ENCODE measurements around the gene MBD4. TPM values are rescaled to one million over a fixed set of nuclear protein-coding genes. Genes with fewer than 3 reads are reported as not detected.

The MBD4 gene
- total and polyA plus RNA-seq, 10 of the 15 experiments (the other 5 are each of a cell fraction or from before 2014, with no cell fraction given) = 17.7 to 59.0 (median 49.0) TPM

GRCh38 chr3:129442486-129442885 lies 2.7 kb upstream of the MBD4 start:
- peaks cover 10% of the 10 kb centered on the region; the same call in 1 of the 2 replicates for H3K4me1 ChIP-seq (ENCODE audit: control insufficient read depth, insufficient read depth, low read length)
- DNase-seq (ENCODE audit: low read depth, low spot score) = no peak
- H4K20me1 ChIP-seq (ENCODE audit: control insufficient read depth, insufficient read depth) = no peaks in the 10 kb centered on the region
- BruUV-seq (replicated peaks) = no TSS peak
- ChIA-PET SMC1A (ENCODE audit: uncharacterized antibody, unreplicated experiment) (interaction anchor here (1.1 to 14.5 kb wide), 5 partner anchors 9 to 43 kb away, joined by 3 to 275 read pairs (median 6); no protein-coding TSS in a partner anchor), CTCF (interaction anchor here (0.8 to 5.5 kb wide), 5 partner anchors 8 to 60 kb away, joined by 3 to 43 read pairs (median 4); no protein-coding TSS in a partner anchor), RAD21 (ENCODE audit: unreplicated experiment) (interaction anchor here (1.5 kb wide), 1 partner anchor 59 kb away, joined by 5 read pairs; no protein-coding TSS in a partner anchor), POLR2A (interaction anchor here (1.0 to 6.0 kb wide), 3 partner anchors 15 to 126 kb away, joined by 4 to 40 read pairs (median 7); partner anchors contain the start of gene EFCAB12)
- H2AFZ ChIP-seq (ENCODE audit: control insufficient read depth, low read depth, low read length) = no peak overlapping the region
- H3K9ac ChIP-seq (ENCODE audit: control insufficient read depth, insufficient read depth, low read length) = no peak overlapping the region
- no peak overlapping the region for H3K27ac ChIP-seq (ENCODE audit: control insufficient read depth, insufficient read depth)
- H3K27me3 ChIP-seq (replicated peaks in 1 of 2; ENCODE audit: control insufficient read depth in 2 of 2, insufficient read depth in 2 of 2, low read length in 1 of 2) = no peaks in the 10 kb centered on the region
- TF ChIP-seq HDAC6 (IDR thresholded peaks at IDR 0.05; ENCODE audit: unreplicated experiment) = no peak
- TF ChIP-seq DPF2 (IDR thresholded peaks at IDR 0.05) = no peak
- no peak for TF ChIP-seq NBN (IDR thresholded peaks at IDR 0.05)
- TF ChIP-seq ZNF217 (IDR thresholded peaks at IDR 0.05) = no peak
- no peak for TF ChIP-seq E2F8 (IDR thresholded peaks at IDR 0.05; ENCODE audit: low read depth, partially characterized antibody)
- no peak for TF ChIP-seq EED (IDR thresholded peaks at IDR 0.05; ENCODE audit: low read depth)
- TF ChIP-seq SUPT20H (IDR thresholded peaks at IDR 0.05; ENCODE audit: borderline replicate concordance, control insufficient read depth, low read depth, low read length) = no peak
- no peaks in the 10 kb centered on the region for H3K36me3 ChIP-seq (ENCODE audit: control insufficient read depth in 2 of 2, insufficient read depth in 2 of 2, low read length in 1 of 2)
- FAIRE-seq = no peak
- no peak overlapping the region for H3K4me3 ChIP-seq
- no peaks in the 10 kb centered on the region for H3K9me3 ChIP-seq (replicated peaks; ENCODE audit: control insufficient read depth, insufficient read depth, low read length)
- in situ Hi-C loops (cut with MboI) = no loop called here
- intact Hi-C loops (cut with micrococcal nuclease; ENCODE audit: unreplicated experiment) = no loop called here
- 98% methylated on average over 2 of the region's 2 CpGs for WGBS (ENCODE audit: insufficient coverage, insufficient replicate concordance, low lambda C conversion rate, missing lambda C conversion rate)
- no peak for ATAC-seq
- peaks cover 28% of the 10 kb centered on the region for H3K79me2 ChIP-seq (ENCODE audit: control insufficient read depth, insufficient read depth, low read length)
- no peak overlapping the region for H3K4me2 ChIP-seq (ENCODE audit: control insufficient read depth, insufficient read depth)

Data from GM12878 (cell line).